Liver (tissue), 3 donors: ENCODE measurements around the gene SERPINI2.

Source experiments
- ATF3 ChIP-seq: IDR thresholded peaks from 2 replicates; pipeline ENCODE4 v1.6.1; 2016; ENCODE audit warnings: antibody characterized with exemption
- CTCF ChIP-seq: fragments of 150-350 bp; IDR thresholded peaks from 2 replicates; pipeline ENCODE4 v1.5.1; 2017; ENCODE audit warnings: improper control_type of control experiment, low read depth, low read length; ENCODE audit not compliant: missing input control
- FOXA1 ChIP-seq: IDR thresholded peaks from 2 replicates; pipeline ENCODE4 v1.6.1; 2016; ENCODE audit warnings: antibody characterized with exemption
- donor health status: healthy.
- donor health status: healthy.

DNA sequence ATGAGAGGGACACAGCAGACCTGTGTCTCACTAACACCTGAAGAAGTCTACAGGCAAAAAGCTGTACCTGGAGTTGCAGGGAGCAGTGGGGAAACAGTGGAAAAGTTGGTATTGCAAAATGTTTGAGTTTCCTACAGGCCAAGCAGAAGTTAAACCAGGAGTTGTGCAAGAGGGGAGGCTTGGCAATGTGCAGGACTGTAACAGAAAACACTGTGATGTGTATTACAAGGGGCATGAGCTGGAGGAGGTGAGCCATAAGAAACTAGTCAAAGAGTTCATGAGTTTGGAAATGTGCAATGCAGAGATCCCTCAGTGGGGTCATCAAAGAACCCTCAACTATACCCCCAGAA lies 47.1 kb upstream of the SERPINI2 start:
- TF ChIP-seq CTCF (no peak), ATF3 (no peak), FOXA1 (no peak)
